Thyroid gland (tissue), 4 donors: ENCODE data around the gene AFAP1.

Experiments used
- POLR2A ChIP-seq, 2 donors: fragments of 450-650 bp; IDR thresholded peaks; one replicate each; pipeline ENCODE4 v1.6.1; 2017; ENCODE audit warnings: antibody characterized with exemption in 2 of 2, mild to moderate bottlenecking in 2 of 2, moderate library complexity in 1 of 2
- TF ChIP-seq, protein P1 (sequence below), 6 experiments: fragments of 200-600 bp in 3 of 6; fragments of 450-650 bp in 3 of 6; sonication (generic) in 3 of 6; IDR thresholded peaks; one replicate each; pipeline ENCODE4 v1.5.1; 2016 to 2019; ENCODE audit warnings: antibody characterized with exemption in 6 of 6, mild to moderate bottlenecking in 2 of 6, inconsistent platforms in 1 of 6, moderate library complexity in 1 of 6

DNA sequence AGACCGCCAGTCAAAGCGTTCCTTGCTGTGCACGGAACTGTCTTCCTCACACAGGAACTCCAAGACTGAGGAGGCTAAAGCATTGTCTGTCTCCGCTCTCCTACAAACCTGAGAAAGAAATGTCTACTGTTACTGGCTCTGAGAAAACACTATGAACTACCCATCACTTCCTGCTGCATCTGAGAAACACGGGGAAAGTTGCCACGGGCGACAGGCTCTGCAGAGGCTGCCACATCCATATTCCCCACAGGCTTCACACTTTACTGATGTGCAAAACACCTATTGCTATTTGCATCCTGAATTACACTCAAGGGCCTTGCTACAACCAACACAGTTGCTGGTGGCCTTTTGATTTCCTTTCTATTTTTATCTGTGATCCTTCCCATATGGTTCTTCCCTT lies 59.0 kb downstream of the AFAP1 start:
- no peak for TF ChIP-seq POLR2A (IDR thresholded peaks at IDR 0.05)
- TF ChIP-seq, protein P1, sequence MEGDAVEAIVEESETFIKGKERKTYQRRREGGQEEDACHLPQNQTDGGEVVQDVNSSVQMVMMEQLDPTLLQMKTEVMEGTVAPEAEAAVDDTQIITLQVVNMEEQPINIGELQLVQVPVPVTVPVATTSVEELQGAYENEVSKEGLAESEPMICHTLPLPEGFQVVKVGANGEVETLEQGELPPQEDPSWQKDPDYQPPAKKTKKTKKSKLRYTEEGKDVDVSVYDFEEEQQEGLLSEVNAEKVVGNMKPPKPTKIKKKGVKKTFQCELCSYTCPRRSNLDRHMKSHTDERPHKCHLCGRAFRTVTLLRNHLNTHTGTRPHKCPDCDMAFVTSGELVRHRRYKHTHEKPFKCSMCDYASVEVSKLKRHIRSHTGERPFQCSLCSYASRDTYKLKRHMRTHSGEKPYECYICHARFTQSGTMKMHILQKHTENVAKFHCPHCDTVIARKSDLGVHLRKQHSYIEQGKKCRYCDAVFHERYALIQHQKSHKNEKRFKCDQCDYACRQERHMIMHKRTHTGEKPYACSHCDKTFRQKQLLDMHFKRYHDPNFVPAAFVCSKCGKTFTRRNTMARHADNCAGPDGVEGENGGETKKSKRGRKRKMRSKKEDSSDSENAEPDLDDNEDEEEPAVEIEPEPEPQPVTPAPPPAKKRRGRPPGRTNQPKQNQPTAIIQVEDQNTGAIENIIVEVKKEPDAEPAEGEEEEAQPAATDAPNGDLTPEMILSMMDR (IDR thresholded peaks at IDR 0.05) = no peak
